GM19193 (cell line): Measurements from ENCODE around the gene SPATA13.

Source experiments
- POLR2A ChIP-seq: IDR thresholded peaks from 4 replicates; pipeline ENCODE4 v1.6.1; 2011; ENCODE audit not compliant: insufficient read depth, insufficient read length; ENCODE audit errors: extremely low read depth

The SPATA13 gene

DNA sequence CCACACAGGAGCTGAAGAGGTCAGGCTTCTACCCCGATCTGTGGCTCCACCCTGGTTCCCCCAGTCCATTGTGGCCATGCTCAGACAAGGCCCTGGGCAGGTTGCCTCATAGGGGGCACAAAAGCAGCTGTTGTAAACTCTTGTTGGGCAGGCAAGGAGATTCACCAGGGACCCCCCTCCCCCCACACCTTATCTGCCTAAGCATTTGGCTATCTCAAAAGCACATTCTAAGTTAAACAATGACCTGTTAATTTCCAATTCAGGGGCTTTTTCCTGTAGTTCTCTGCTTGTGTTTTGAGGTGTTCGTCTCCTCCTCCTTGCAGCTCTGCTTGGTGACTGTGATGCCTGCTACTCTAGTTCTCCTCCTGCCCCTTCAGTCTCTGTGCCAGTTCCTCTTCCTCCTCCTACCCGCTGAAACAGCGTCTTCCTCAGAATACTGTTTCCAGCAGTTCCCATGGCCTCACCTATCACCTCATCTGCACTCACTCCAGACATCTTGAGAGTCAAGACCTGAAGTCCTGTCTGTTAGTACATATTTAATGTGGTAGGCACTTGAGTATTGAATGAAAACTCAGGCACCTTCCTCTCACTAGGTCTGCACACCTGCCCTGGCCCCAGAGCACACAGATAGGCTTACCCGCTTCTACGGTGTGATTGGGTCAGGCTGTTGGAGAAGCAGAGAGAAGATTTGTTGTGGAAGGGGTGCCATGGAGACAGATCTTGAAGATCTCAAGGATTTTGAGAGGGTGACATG, 31.7 kb downstream of the SPATA13 start:
- TF ChIP-seq POLR2A = no peak

DNA sequence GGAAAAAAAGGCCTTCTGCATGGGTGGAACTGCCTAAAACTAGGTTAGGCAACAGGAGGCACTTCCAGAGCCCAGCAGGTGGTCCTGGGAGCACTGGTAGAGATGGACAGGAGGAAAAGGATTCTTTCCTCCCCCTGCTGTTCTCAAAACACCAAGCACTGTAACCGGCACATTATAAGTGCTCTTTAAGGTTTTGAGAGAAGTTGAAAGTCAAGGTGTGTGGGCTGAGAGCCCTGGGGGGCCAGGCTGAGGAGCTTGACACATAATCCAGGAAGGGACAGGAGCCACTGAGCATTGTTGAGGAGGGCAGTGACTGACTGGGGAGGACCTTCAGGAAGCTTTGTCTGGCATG, 32.3 kb downstream of the SPATA13 start:
- no peak for TF ChIP-seq POLR2A

GRCh38 chr13:24194447-24194846, 33.9 kb downstream of the SPATA13 start:
- TF ChIP-seq POLR2A = no peak

DNA sequence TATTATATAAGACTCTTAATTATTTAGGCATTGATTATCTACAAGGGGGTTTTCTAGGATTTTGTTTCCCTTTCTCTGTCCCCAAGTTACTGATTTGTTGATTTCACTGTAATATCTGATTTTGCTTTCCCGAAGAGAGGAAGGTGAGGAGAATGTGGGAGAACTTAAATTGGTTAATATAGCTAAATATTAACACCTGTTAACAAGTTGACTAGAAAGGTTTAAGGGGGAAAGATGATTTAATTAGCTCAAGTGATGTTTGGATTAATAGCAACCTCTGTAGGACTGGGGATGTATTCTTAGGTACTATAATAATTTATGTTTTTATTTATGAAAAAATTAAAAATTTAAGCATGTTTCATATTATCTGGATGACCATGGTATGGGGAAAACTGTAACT, 35.1 kb downstream of the SPATA13 start:
- no peak for TF ChIP-seq POLR2A

DNA sequence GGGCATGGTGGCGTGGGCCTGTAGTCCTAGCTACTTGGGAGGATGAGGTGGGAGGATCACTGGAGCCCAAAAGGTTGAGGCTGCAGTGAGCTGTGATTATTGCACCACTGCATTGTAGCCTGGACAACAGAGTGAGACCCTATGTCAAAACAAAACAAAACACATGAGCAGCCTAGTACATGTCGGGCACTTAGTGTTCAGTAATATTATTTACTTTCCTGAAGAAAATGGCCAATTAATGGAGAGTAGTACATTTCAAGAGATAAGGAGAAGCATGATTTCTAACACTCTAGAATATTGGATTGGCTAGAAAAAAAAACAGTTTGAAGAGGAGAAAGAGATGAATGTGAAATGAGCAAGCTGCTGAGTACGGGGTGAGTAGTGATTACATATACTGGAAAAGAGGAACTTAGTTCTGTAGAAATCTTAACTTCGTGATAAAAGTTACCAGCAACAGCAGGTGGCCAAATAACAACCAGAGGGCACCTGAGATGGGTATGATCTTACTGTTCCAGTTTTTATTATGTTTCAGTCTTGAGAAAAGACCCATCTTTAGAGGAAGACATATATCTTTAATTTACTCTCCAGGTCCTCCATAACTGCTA, 36.2 kb downstream of the SPATA13 start:
- TF ChIP-seq POLR2A = no peak

DNA sequence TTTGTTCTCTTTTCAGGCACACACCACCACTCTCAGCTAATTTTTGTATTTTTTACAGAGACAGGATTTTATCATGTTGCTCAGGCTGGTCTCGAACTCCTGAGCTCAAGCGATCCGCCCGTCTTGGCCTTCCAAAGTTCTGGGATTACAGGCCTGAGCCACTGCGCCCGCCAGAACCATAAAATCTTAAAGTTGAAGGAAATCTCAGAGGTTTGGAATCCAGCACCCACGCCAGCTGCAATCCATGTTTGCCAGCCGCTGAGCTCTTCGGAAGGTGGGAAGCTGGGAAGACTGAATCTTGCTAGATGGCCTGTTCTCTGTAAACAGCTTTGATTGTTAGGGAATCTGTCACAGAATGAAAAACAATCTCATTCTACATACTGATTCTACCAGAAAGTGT, 38.5 kb downstream of the SPATA13 start:
- no peak for TF ChIP-seq POLR2A

GRCh38 chr13:24202215-24202614, 41.7 kb downstream of the SPATA13 start:
- no peak for TF ChIP-seq POLR2A

DNA sequence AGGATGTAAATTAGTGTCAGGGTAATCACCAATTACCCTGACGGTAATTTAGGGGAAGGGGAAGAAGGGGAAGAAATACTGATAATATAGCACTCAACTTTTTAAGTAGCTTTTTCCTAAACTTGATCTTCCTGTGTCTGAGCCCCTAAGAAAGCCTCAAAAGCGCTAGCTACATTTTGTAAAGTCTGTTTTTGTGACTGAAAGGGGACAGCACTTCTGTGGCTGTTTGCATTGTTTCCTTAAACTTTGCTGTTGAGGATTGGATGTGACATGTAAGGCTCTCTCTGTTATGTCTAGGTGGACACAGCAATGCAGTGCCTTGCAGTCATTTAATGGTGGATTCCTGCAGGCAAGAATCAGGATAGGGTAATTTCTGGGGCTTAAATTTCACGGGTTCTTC, 42.8 kb downstream of the SPATA13 start:
- TF ChIP-seq POLR2A = no peak

- TF ChIP-seq POLR2A = no peak
Observed at GRCh38 chr13:24203811-24204210, 43.3 kb downstream of the SPATA13 start.

GRCh38 chr13:24207841-24208667, 47.5 kb downstream of the SPATA13 start:
- TF ChIP-seq POLR2A = no peak

DNA sequence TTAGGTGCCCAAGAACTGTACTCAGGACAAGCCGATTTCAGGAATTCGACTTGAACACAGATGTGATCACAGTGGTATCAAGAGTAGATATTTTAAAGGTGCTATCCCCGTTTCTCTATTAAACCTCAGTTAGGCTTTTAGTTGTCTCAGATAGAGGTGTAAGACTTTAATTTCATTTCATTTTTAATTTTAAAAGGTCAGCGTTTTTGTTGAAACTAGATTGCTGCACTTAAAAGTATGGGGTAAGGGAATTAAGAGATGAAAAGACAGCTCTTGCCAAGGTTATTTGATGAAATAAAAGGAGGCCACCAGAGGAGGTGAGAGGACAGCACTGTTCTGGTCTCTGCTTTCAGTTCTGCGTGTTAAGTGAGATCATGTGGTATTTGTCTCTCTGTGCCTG, 48.6 kb downstream of the SPATA13 start:
- TF ChIP-seq POLR2A = no peak

DNA sequence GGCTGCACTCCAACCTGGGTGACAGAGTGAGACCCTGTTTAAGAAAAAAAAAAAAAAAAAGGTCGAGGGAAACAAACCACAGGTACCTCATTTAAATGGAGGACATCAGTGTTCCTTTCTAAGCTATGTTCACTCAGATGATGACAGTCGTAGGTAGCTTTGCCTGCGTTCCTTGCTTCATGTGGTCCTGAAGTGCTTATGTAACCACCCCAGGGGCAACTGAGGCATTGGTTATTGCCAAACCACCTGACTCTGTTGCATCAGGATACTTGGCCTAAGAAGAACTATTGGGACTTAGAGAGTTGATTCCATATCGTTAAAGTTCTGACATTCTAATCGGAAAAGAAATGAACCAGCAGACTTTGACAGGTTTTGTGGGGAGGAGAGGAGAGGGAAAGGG, 51.7 kb downstream of the SPATA13 start:
- no peak for TF ChIP-seq POLR2A

GRCh38 chr13:24212674-24213073, 52.2 kb downstream of the SPATA13 start:
- no peak for TF ChIP-seq POLR2A

DNA sequence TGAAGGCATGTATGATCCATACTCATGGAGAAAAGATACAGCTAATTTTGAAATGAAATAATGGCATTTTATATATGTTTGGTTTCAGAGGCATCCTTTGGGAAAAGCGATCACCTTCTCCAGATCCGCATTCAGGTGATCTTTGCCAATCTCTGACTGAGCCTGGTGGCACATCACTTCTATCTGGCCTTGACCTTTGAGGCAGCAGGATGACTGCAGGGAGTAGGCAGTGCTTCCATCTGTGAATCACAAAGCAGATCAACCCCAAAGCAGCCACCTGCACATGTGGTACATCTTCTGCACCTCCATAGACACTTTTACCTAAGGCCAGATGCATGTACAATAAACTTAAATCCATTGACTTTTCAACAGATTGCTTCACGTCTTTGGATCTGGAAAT, 53.4 kb downstream of the SPATA13 start:
- no peak for TF ChIP-seq POLR2A

DNA sequence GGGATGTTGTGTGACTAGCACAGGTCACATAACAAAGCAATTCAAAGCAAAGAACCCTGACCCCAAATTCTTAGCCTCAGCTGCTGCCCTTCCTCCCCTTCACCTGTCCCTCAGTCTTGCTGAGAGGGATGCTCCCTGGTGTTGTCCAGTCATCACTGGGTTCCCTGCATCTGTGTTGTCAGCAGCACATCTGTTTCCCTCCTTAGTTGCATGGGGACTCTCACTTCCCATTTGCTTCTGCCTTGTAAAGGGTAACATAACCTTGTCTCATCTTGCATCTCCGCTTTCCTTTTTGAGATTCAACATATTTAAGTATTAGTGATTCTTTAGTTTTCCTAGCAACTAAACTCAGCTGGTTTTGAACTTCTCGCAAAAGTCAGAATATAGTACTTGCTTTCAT, 54.0 kb downstream of the SPATA13 start:
- TF ChIP-seq POLR2A = no peak

DNA sequence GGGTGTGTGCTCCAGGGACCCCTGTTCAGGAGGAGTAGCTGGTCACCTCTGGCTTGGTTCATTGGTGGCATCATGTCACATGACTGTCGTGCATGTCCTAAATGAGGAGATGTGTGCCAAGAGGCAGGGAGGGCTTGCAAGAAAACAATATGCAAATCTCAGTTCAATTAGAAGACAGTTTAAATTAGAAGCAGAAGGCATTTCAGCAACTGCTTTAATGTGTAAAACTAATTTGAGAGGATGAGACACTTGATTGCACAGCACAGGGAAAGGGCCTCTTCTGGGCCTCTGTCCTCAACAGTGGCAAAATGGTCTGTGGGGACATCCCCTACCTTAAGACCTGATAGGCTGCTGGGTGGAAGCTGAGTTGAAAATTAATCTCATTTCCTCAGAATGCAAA, 54.6 kb downstream of the SPATA13 start:
- no peak for TF ChIP-seq POLR2A
